ENCODE measurements around the gene LENEP. TPM values are rescaled to one million over a fixed set of nuclear protein-coding genes. Genes with fewer than 3 reads are reported as not detected.
A peak's percentile ranks its signal among the peaks of the same experiment; 100 is the strongest.

Gene LENEP
- total RNA-seq, 2 experiments from 2014 or later, result 0.78 to 2.3 TPM

DNA sequence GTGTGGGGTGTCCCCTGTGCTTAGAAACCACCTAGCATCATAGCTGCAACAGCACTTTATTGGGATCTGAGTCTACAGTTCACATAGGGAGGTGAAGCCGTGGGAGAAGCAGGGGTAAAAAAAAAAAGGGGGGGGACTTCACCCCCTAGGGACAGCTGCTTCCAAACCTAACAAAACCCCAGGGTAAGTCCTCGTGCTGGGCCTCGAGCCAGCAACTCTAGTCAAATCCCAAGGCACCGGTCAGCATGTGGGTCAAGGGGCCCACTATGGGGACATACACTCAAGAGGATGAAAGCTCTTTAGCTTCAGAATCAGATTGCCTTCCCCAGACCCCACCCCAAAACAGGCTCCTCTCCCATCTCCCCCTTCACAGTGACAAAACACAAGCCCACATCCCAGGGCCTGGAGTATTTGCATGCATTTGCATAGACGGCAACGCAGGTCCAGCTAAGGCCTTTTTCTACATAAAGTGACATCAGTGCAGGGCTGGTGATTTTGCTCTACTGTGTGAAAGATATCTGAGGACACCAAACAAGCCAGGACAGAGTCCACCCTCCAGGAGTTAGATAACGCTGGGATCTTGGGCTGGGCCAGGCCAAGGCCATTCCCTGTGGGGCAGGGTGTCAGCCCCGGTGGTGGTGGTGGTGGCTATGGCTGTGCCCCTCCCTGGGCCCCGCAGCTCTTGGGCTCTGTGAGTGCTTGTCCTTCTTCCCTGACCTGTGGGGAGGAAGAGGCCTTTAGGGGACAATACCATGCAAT is 48.8 kb upstream of the LENEP start:
- Histone ChIP-seq H4K20me1 (ENCODE audit: insufficient read depth, low read length) (no peaks in the 10 kb centered on the region), H3K4me2 (ENCODE audit: low read length) (peak overlapping the region; percentile 99), H3K79me2 (ENCODE audit: insufficient read depth, low read depth, low read length) (peaks cover 28% of the 10 kb centered on the region; the same call in 1 of the 2 replicates), H3K27ac (ENCODE audit: low read depth, low read length, poor library complexity, severe bottlenecking) (peak overlapping the region; percentile 98), H2AFZ (ENCODE audit: low read length) (no peak overlapping the region; the same call in 1 of the 2 replicates), H3K36me3 (ENCODE audit: insufficient read depth, low read length) (peaks cover 25% of the 10 kb centered on the region), H3K4me3 (ENCODE audit: low read depth, low read length, poor library complexity, severe bottlenecking) (peak overlapping the region; percentile 67), H3K4me1 (ENCODE audit: insufficient read depth, low read length, poor library complexity, severe bottlenecking) (peaks cover 61% of the 10 kb centered on the region), H3K9me2 (ENCODE audit: insufficient read depth, low read length) (no peaks in the 10 kb centered on the region), H3K9me3 (ENCODE audit: low read length) (no peaks in the 10 kb centered on the region)
- ChIA-PET POLR2A (interaction anchor here (0.7 to 1.9 kb wide), 4 partner anchors 9 to 79 kb away, joined by 3 to 7 read pairs (median 4); partner anchors contain the start of genes KCNN3 and PMVK), CTCF (ENCODE audit: unreplicated experiment) (interaction anchor here (0.8 to 2.2 kb wide), 3 partner anchors 10 to 117 kb away, joined by 3 to 13 read pairs (median 5); partner anchors contain the start of gene PBXIP1)
- intact Hi-C loops (cut with micrococcal nuclease; ENCODE audit: unreplicated experiment), result no loop called here
- DNase-seq (ENCODE audit: low spot score), result no peak
- TF ChIP-seq CTCF (conservative IDR thresholded peaks at IDR 0.05; ENCODE audit: low read length) (no peak), EZH2phosphoT487 (IDR thresholded peaks at IDR 0.05; ENCODE audit: borderline replicate concordance, low read depth, low read length) (no peak)
- BruUV-seq (replicated peaks), result no TSS peak

GRCh38 chr1:154945160-154945961 is 48.0 kb upstream of the LENEP start:
- ChIA-PET CTCF (ENCODE audit: unreplicated experiment) (interaction anchor here (2.2 kb wide), 1 partner anchor 9 kb away, joined by 13 read pairs; the partner anchor contains the start of gene PBXIP1), POLR2A (interaction anchor here (0.6 to 1.9 kb wide), 2 partner anchors 9 to 40 kb away, joined by 4 to 7 read pairs; partner anchors contain the start of gene PMVK)
- intact Hi-C loops (cut with micrococcal nuclease; ENCODE audit: unreplicated experiment), result no loop called here
- no peak for TF ChIP-seq CTCF (conservative IDR thresholded peaks at IDR 0.05; ENCODE audit: low read length)
- TF ChIP-seq EZH2phosphoT487 (IDR thresholded peaks at IDR 0.05; ENCODE audit: borderline replicate concordance, low read depth, low read length), result no peak
- DNase-seq (ENCODE audit: low spot score), result no peak
- BruUV-seq (replicated peaks), result no TSS peak
- Histone ChIP-seq H3K9me3 (ENCODE audit: low read length) (no peaks in the 10 kb centered on the region), H3K27ac (ENCODE audit: low read depth, low read length, poor library complexity, severe bottlenecking) (peak overlapping the region; percentile 98), H2AFZ (ENCODE audit: low read length) (no peak overlapping the region), H4K20me1 (ENCODE audit: insufficient read depth, low read length) (no peaks in the 10 kb centered on the region), H3K79me2 (ENCODE audit: insufficient read depth, low read depth, low read length) (peaks cover 20% of the 10 kb centered on the region; the same call in 1 of the 2 replicates), H3K4me1 (ENCODE audit: insufficient read depth, low read length, poor library complexity, severe bottlenecking) (peaks cover 56% of the 10 kb centered on the region), H3K36me3 (ENCODE audit: insufficient read depth, low read length) (peaks cover 26% of the 10 kb centered on the region), H3K4me3 (ENCODE audit: low read depth, low read length, poor library complexity, severe bottlenecking) (peak overlapping the region; percentile 67), H3K4me2 (ENCODE audit: low read length) (peak overlapping the region; percentile 99), H3K9me2 (ENCODE audit: insufficient read depth, low read length) (no peaks in the 10 kb centered on the region)
